Ovary (tissue), 9 donors: ENCODE data around the gene ITPR2. TPM values are rescaled to one million over a fixed set of nuclear protein-coding genes. Genes with fewer than 3 reads are reported as not detected.

Experiments
- DNase-seq, 5 donors: peaks; one replicate each; pipeline ENCODE4 v3.0.0-alpha.2; 2019 to 2020
- H3K27ac ChIP-seq, 2 donors: fragments of 200-600 bp; one replicate each; pipeline versions ENCODE4 v1.5.1 to v1.8.0; 2019 to 2022
- H3K27me3 ChIP-seq: fragments of 200-600 bp; one replicate; pipeline ENCODE4 v1.8.0; 2022
- H3K36me3 ChIP-seq: fragments of 200-600 bp; sonication (generic); one replicate; pipeline ENCODE4 v1.5.1; 2019
- H3K4me1 ChIP-seq: one replicate; pipeline ENCODE4 v1.8.1; 2013; ENCODE audit warnings: mild to moderate bottlenecking, moderate library complexity; ENCODE audit not compliant: insufficient read depth
- H3K4me3 ChIP-seq: fragments of 200-600 bp; sonication (generic); one replicate; pipeline ENCODE4 v1.5.1; 2017
- H3K9me3 ChIP-seq, 2 donors: fragments of 200-600 bp in 1 of 2; sonication (generic) in 1 of 2; one replicate each; pipeline versions ENCODE4 v1.5.1 to v1.8.1; 2013 to 2019; ENCODE audit warnings: mild to moderate bottlenecking in 1 of 2, moderate library complexity in 1 of 2
- EP300 ChIP-seq: sonication (generic); formaldehyde crosslinking; IDR thresholded peaks from one replicate; pipeline ENCODE4 v1.6.1; 2017; ENCODE audit warnings: antibody characterized with exemption
- POLR2A ChIP-seq: fragments of 450-650 bp; IDR thresholded peaks from one replicate; pipeline ENCODE4 v1.6.1; 2017; ENCODE audit warnings: antibody characterized with exemption, mild to moderate bottlenecking, moderate library complexity
- WGBS, 3 donors: extraction: QIAGEN DNeasy Blood & Tissue Kit in 1 of 3; methylation state at CpG; one replicate each; pipeline versions ENCODE4 v1.1.5 to v1.1.7; 2013 to 2017; 5-methylcytosine and 5-hydroxymethylcytosine counted together
- intact Hi-C, 4 donors: fragments of 100-400 bp; cut with DNase I; formaldehyde crosslinking; loops; one replicate each; pipeline versions ENCODE4 v1.11.0 to v1.15.1; 2022 to 2023
- polyA plus RNA-seq, 2 donors: library from polyadenylated mRNA; stranded (reverse); fragments of 200-250 nt in 1 of 2; fragments of 350-450 nt in 1 of 2; fragmentation: Illumina TruSeq in 1 of 2; extraction: RNeasy Lipid Tissue Mini Kit (QIAGEN cat#74804) in 1 of 2; gene quantifications; one replicate each; pipeline ENCODE4 v1.2.3, GENCODE V29; 2013 to 2014
- total RNA-seq, 7 donors: library from RNA; depleted of rRNA in 2 of 7; stranded (reverse); fragments of >200 nt in 2 of 7; fragmentation: NEBNext Ultra II Directional in 3 of 7; extraction: Animal tissue kit (Norgen Biotek cat#: 25700) in 3 of 7; gene quantifications; one replicate each; pipeline versions ENCODE4 v1.1.0 to v1.2.4, GENCODE V29; 2016 to 2023
- TF ChIP-seq, protein P1 (sequence below), 3 donors: fragments of 450-650 bp in 2 of 3; fragments of 200-600 bp in 1 of 3; IDR thresholded peaks; one replicate each; pipeline versions ENCODE4 v1.5.1 to v1.8.0; 2016 to 2022; ENCODE audit warnings: antibody characterized with exemption in 3 of 3, mild to moderate bottlenecking in 1 of 3
- donor health status: DM: no; HTN: no; CAD: no; lungs with moderate emphysema.
- donor health status: DM: no; HTN: no; CAD: no.
- donor health status: Bipolar disorder and iron deficiency.
- donor health status: DM: yes; HTN: yes; CAD: no.
- donor health status: DM: no; HTN: no; CAD: no.
- donor health status: DM: yes; HTN: yes; CAD: no.

Gene ITPR2
- total and polyA plus RNA-seq, 9 donors: 5.9 to 51.1 (median 32.9) TPM

- no peaks in the 10 kb centered on the region for H3K4me1 ChIP-seq
- intact Hi-C loops: loop anchor here in 1 of 4 donors (5.0 kb wide), 1 partner anchor 1236 kb away; the partner anchor contains the start of gene REP15
- H3K36me3 ChIP-seq: no peaks in the 10 kb centered on the region
- H3K4me3 ChIP-seq: no peak overlapping the region
- TF ChIP-seq, protein P1, sequence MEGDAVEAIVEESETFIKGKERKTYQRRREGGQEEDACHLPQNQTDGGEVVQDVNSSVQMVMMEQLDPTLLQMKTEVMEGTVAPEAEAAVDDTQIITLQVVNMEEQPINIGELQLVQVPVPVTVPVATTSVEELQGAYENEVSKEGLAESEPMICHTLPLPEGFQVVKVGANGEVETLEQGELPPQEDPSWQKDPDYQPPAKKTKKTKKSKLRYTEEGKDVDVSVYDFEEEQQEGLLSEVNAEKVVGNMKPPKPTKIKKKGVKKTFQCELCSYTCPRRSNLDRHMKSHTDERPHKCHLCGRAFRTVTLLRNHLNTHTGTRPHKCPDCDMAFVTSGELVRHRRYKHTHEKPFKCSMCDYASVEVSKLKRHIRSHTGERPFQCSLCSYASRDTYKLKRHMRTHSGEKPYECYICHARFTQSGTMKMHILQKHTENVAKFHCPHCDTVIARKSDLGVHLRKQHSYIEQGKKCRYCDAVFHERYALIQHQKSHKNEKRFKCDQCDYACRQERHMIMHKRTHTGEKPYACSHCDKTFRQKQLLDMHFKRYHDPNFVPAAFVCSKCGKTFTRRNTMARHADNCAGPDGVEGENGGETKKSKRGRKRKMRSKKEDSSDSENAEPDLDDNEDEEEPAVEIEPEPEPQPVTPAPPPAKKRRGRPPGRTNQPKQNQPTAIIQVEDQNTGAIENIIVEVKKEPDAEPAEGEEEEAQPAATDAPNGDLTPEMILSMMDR (IDR thresholded peaks at IDR 0.05): no peak
- no peak for TF ChIP-seq POLR2A
- no peak for TF ChIP-seq EP300
- no peaks in the 10 kb centered on the region for H3K9me3 ChIP-seq
- DNase-seq: no peak
- H3K27me3 ChIP-seq: no peaks in the 10 kb centered on the region
- 93 to 98% (median 97%) methylated on average over 1 of the region's 1 CpG for WGBS, 3 donors
- no peak overlapping the region for H3K27ac ChIP-seq
Observed at GRCh38 chr12:26461776-26462175, 371.2 kb downstream of the ITPR2 start.

GRCh38 chr12:26460361-26460760 lies 372.6 kb downstream of the ITPR2 start:
- WGBS, 3 donors: 92 to 96% (median 95%) methylated on average over 6 of the region's 6 CpGs
- H3K4me3 ChIP-seq: no peak overlapping the region
- H3K27me3 ChIP-seq: no peaks in the 10 kb centered on the region
- intact Hi-C loops: loop anchor here in 1 of 4 donors (5.0 kb wide), 1 partner anchor 1237 kb away; the partner anchor contains the start of gene REP15
- peaks cover 2% of the 10 kb centered on the region for H3K4me1 ChIP-seq
- H3K9me3 ChIP-seq: no peaks in the 10 kb centered on the region
- no peak overlapping the region for H3K27ac ChIP-seq
- TF ChIP-seq, protein P1 (IDR thresholded peaks at IDR 0.05): no peak
- TF ChIP-seq POLR2A: no peak
- no peak for TF ChIP-seq EP300
- no peaks in the 10 kb centered on the region for H3K36me3 ChIP-seq
- DNase-seq: no peak

- Histone ChIP-seq H3K4me1 (peaks cover 2% of the 10 kb centered on the region), H3K27ac (no peak overlapping the region), H3K36me3 (no peaks in the 10 kb centered on the region), H3K4me3 (no peak overlapping the region), H3K9me3 (no peaks in the 10 kb centered on the region), H3K27me3 (no peaks in the 10 kb centered on the region)
- 59 to 70% (median 67%) methylated on average over 3 of the region's 3 CpGs for WGBS, 3 donors
- no peak for DNase-seq
- TF ChIP-seq EP300: no peak
- no peak for TF ChIP-seq POLR2A
- TF ChIP-seq, protein P1 (IDR thresholded peaks at IDR 0.05): no peak
- intact Hi-C loops: no loop called here
Observed at GRCh38 chr12:26455936-26456574, 376.9 kb downstream of the ITPR2 start.

GRCh38 chr12:26453246-26453645 lies 379.7 kb downstream of the ITPR2 start:
- 94 to 97% (median 95%) methylated on average over 3 of the region's 3 CpGs for WGBS, 3 donors
- TF ChIP-seq POLR2A (no peak), EP300 (no peak)
- TF ChIP-seq, protein P1 (IDR thresholded peaks at IDR 0.05): no peak
- no peaks in the 10 kb centered on the region for H3K27me3 ChIP-seq
- intact Hi-C loops: no loop called here
- no peak for DNase-seq
- H3K27ac ChIP-seq: no peak overlapping the region
- H3K9me3 ChIP-seq: no peaks in the 10 kb centered on the region
- H3K4me1 ChIP-seq: peaks cover 2% of the 10 kb centered on the region
- no peak overlapping the region for H3K4me3 ChIP-seq
- no peaks in the 10 kb centered on the region for H3K36me3 ChIP-seq
